Subcutaneous adipose tissue (tissue), 4 donors: ENCODE measurements around the gene WBP11. TPM values are rescaled to one million over a fixed set of nuclear protein-coding genes. Genes with fewer than 3 reads are reported as not detected.

Source experiments
- CTCF ChIP-seq: fragments of 450-650 bp; IDR thresholded peaks from one replicate; pipeline ENCODE4 v1.5.1; 2016; ENCODE audit warnings: low read depth, mild to moderate bottlenecking, control low read depth, antibody characterized with exemption, moderate library complexity
- total RNA-seq, 4 donors: library from RNA; depleted of rRNA; stranded (reverse); fragments of >200 nt; gene quantifications; one replicate each; pipeline ENCODE4 v1.1.0, GENCODE V29; 2016

WBP11 gene
- total RNA-seq, 4 donors from 2014 or later, result 13.3 to 29.2 (median 20.6) TPM

GRCh38 chr12:14777271-14777670 is 26.0 kb downstream of the WBP11 start:
- TF ChIP-seq CTCF, result no peak

- no peak for TF ChIP-seq CTCF
Measured at GRCh38 chr12:14776236-14776961, 26.9 kb downstream of the WBP11 start.

- TF ChIP-seq CTCF, result no peak
Measured at GRCh38 chr12:14775636-14775980, 27.7 kb downstream of the WBP11 start.

GRCh38 chr12:14774906-14775635 is 28.2 kb downstream of the WBP11 start:
- no peak for TF ChIP-seq CTCF

GRCh38 chr12:14774074-14774905 is 29.0 kb downstream of the WBP11 start:
- TF ChIP-seq CTCF, result no peak

- no peak for TF ChIP-seq CTCF
Measured at GRCh38 chr12:14773685-14774073, 29.6 kb downstream of the WBP11 start.

- no peak for TF ChIP-seq CTCF
Measured at GRCh38 chr12:14772946-14773345, 30.3 kb downstream of the WBP11 start.
